Activated CD8-positive, alpha-beta memory T cell treated with anti-CD3 and anti-CD28 coated beads, Interleukin-2, amount 10 ng/mL, durations not matched to agents 7 days and 5 days (primary cell): ENCODE measurements around the gene NGEF. TPM values are rescaled to one million over a fixed set of nuclear protein-coding genes. Genes with fewer than 3 reads are reported as not detected.

Source experiments
- ATAC-seq: fragments of 150-1000 bp; cut with Tn5 transposase; one replicate; pipeline ENCODE4 v1.10.0; 2021; ENCODE audit warnings: moderate library complexity
- CTCF ChIA-PET: fragments of 350-600 bp; sonication (Branson Sonifier 250); formaldehyde crosslinking; loops from one replicate; lab custom pipeline; 2021; ENCODE audit warnings: antibody characterized with exemption; lab: Charles Lee
- DNase-seq: peaks from one replicate; pipeline ENCODE4 v3.0.0-alpha.2; 2020
- H3K27ac Mint-ChIP-seq: one replicate; pipeline ENCODE4 v1.8.0; 2021; ENCODE audit warnings: mild to moderate bottlenecking, mixed read lengths
- H3K27me3 Mint-ChIP-seq: one replicate; pipeline ENCODE4 v1.8.0; 2021; ENCODE audit warnings: mixed read lengths
- H3K36me3 Mint-ChIP-seq: one replicate; pipeline ENCODE4 v1.8.0; 2021; ENCODE audit warnings: mild to moderate bottlenecking, mixed read lengths
- H3K4me1 Mint-ChIP-seq: one replicate; pipeline ENCODE4 v1.8.0; 2021; ENCODE audit warnings: mixed read lengths
- H3K4me3 Mint-ChIP-seq: one replicate; pipeline ENCODE4 v1.8.0; 2021; ENCODE audit warnings: mild to moderate bottlenecking, moderate library complexity, mixed read lengths
- H3K9me3 Mint-ChIP-seq: one replicate; pipeline ENCODE4 v1.8.0; 2022; ENCODE audit warnings: low read depth, mixed read lengths
- total RNA-seq, 2 experiments: library from RNA; stranded (reverse); gene quantifications; one replicate each; pipeline ENCODE4 v1.2.3, GENCODE V29; 2021

Gene NGEF
- total RNA-seq, 2 experiments from 2014 or later: not detected

DNA sequence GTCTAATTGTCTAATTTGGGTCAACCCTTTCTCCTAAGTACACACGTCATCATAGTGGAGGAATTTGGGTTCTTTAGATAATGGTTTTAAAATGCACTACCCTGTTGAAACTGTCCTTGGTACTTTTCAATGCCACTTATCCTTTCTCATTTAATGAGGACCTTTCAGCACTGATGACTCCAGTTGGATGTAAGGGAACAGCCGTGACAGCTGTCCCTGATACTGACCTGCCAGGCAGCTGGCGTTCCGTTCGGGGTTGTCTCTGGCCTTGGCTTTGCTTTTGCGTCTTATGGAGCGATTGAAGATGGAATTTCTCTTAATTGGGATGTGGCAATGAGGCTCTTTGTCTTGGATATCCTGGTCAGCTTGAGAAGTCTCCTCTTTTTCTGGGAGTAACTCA, 38.7 kb downstream of the NGEF start:
- no peak for DNase-seq
- Mint-ChIP-seq H3K36me3 (no peaks in the 10 kb centered on the region), H3K4me1 (no peaks in the 10 kb centered on the region), H3K4me3 (no peak overlapping the region), H3K27ac (no peak overlapping the region), H3K9me3 (no peaks in the 10 kb centered on the region), H3K27me3 (peaks cover 12% of the 10 kb centered on the region)
- ATAC-seq: no peak
- CTCF ChIA-PET: interaction anchor here (0.6 to 1.8 kb wide), 2 partner anchors 10 to 295 kb away, joined by 3 read pairs; no protein-coding TSS in a partner anchor

- no peaks in the 10 kb centered on the region for H3K4me1 Mint-ChIP-seq
- CTCF ChIA-PET: interaction anchor here (0.6 to 1.8 kb wide), 3 partner anchors 11 to 295 kb away, joined by 3 read pairs; no protein-coding TSS in a partner anchor
Observed at GRCh38 chr2:232973796-232974195, 39.3 kb downstream of the NGEF start.

DNA sequence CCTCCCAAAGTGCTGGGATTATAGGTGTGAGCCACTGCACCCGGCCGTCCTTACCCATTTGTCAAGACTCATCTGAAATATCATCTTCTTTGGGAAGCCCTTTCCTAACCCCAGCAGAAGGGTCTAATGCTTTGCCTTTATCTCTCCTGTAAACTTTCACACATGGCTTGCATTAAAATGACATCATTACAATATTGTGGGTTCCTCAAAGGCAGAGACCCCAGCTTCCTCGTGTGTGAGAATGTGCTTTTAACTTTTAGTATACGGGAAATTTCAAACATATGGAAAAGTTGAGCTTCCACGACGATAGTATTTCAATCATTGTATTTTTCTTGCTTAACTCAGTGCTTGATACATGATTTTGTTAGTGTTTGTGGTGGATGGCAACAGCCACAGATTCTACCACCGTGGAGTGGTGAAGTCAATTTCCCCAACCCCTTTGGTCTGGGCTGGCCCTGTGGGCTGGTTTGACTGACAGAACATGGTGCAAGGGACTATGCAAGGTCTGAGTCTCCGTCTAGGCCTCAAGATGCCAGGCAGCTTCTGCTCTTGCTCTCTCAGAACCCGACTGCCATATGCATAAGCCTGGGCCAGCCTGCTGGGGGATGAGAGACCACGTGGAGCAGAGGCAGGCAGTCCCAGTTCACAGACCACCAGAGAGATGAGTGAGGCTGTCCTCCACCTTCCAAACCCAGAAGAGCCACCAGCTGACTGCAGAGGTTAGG, 39.9 kb downstream of the NGEF start:
- CTCF ChIA-PET: interaction anchor here (0.6 to 1.8 kb wide), 2 partner anchors 11 to 34 kb away, joined by 3 read pairs; no protein-coding TSS in a partner anchor
- Mint-ChIP-seq H3K27me3 (peaks cover 12% of the 10 kb centered on the region), H3K9me3 (no peaks in the 10 kb centered on the region), H3K27ac (no peak overlapping the region), H3K4me3 (no peak overlapping the region), H3K36me3 (no peaks in the 10 kb centered on the region), H3K4me1 (no peaks in the 10 kb centered on the region)
- ATAC-seq (no peak), DNase-seq (no peak)

More at GRCh38 chr2:232973796-232974195, 39.3 kb downstream of the NGEF start:
- Mint-ChIP-seq H3K27me3 (peaks cover 12% of the 10 kb centered on the region), H3K27ac (no peak overlapping the region), H3K9me3 (no peaks in the 10 kb centered on the region), H3K4me3 (no peak overlapping the region), H3K36me3 (no peaks in the 10 kb centered on the region)
- DNase-seq (no peak), ATAC-seq (no peak)

GRCh38 chr2:232971744-232972143, 41.3 kb downstream of the NGEF start:
- DNase-seq (no peak), ATAC-seq (no peak)
- Mint-ChIP-seq H3K27ac (no peak overlapping the region), H3K9me3 (no peaks in the 10 kb centered on the region), H3K36me3 (no peaks in the 10 kb centered on the region), H3K4me3 (no peak overlapping the region), H3K4me1 (no peaks in the 10 kb centered on the region), H3K27me3 (peaks cover 12% of the 10 kb centered on the region)
- CTCF ChIA-PET: interaction anchor here (1.0 kb wide), 1 partner anchor 118 kb away, joined by 3 read pairs; no protein-coding TSS in a partner anchor

GRCh38 chr2:232970051-232970450, 43.0 kb downstream of the NGEF start:
- Mint-ChIP-seq H3K36me3 (no peaks in the 10 kb centered on the region), H3K9me3 (no peaks in the 10 kb centered on the region), H3K27ac (no peak overlapping the region), H3K27me3 (peaks cover 13% of the 10 kb centered on the region), H3K4me1 (no peaks in the 10 kb centered on the region), H3K4me3 (no peak overlapping the region)
- DNase-seq (no peak), ATAC-seq (no peak)
- CTCF ChIA-PET: no interaction called here

DNA sequence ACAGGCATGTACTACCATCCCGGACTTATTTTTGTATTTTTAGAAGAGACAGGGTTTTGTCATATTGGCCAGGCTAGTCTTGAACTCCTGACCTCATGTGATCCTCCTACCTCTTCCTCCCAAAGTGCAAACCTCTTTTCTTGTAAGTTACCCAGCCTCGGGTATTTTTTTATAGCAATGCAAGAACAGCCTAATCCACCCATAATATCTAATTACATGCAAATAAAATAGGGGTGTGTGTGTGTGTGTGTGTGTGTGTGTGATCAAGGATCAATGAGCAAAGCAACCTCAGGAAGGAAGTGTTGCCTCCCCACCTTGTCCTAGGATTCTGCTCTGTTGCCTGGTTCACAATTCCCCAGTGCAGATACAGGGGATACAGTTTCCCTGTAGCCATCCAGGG, 45.6 kb downstream of the NGEF start:
- ATAC-seq (no peak), DNase-seq (no peak)
- H3K27me3 Mint-ChIP-seq: peaks cover 17% of the 10 kb centered on the region
- no peak overlapping the region for H3K27ac Mint-ChIP-seq
- no peak overlapping the region for H3K4me3 Mint-ChIP-seq
- H3K9me3 Mint-ChIP-seq: no peaks in the 10 kb centered on the region
- no peaks in the 10 kb centered on the region for H3K36me3 Mint-ChIP-seq
- H3K4me1 Mint-ChIP-seq: no peaks in the 10 kb centered on the region
- CTCF ChIA-PET: interaction anchor here (0.7 kb wide), 1 partner anchor 53 kb away, joined by 3 read pairs; no protein-coding TSS in a partner anchor

- CTCF ChIA-PET: no interaction called here
- no peaks in the 10 kb centered on the region for H3K4me1 Mint-ChIP-seq
- DNase-seq: no peak
Observed at GRCh38 chr2:232966122-232966521, 46.9 kb downstream of the NGEF start.

DNA sequence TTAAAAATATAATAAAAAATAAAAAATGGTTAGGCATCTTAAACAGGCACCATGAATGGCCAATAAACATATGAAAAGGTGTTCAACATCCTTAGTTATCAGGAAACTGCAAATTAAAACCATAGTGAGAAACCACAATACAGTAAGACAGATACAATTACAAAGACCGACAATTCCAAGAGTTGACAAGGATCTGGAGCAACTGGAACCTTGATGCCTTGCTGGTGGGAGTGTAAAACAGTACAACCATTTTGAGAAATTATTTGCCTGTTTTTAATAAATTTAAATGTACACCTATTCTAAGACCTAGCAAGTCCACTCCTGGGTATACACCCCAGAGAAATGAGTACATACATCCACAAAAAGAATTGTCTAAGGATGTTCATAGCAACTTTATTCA, 49.1 kb downstream of the NGEF start:
- ATAC-seq: no peak
- H3K27ac Mint-ChIP-seq: no peak overlapping the region
- H3K27me3 Mint-ChIP-seq: peaks cover 13% of the 10 kb centered on the region
- no peak overlapping the region for H3K4me3 Mint-ChIP-seq
- no peaks in the 10 kb centered on the region for H3K36me3 Mint-ChIP-seq
- no peaks in the 10 kb centered on the region for H3K9me3 Mint-ChIP-seq
- DNase-seq: no peak
- no peaks in the 10 kb centered on the region for H3K4me1 Mint-ChIP-seq
- CTCF ChIA-PET: no interaction called here

More at GRCh38 chr2:232966122-232966521, 46.9 kb downstream of the NGEF start:
- ATAC-seq: no peak
- H3K4me3 Mint-ChIP-seq: no peak overlapping the region
- H3K36me3 Mint-ChIP-seq: no peaks in the 10 kb centered on the region
- no peak overlapping the region for H3K27ac Mint-ChIP-seq
- H3K27me3 Mint-ChIP-seq: peaks cover 17% of the 10 kb centered on the region
- H3K9me3 Mint-ChIP-seq: no peaks in the 10 kb centered on the region

DNA sequence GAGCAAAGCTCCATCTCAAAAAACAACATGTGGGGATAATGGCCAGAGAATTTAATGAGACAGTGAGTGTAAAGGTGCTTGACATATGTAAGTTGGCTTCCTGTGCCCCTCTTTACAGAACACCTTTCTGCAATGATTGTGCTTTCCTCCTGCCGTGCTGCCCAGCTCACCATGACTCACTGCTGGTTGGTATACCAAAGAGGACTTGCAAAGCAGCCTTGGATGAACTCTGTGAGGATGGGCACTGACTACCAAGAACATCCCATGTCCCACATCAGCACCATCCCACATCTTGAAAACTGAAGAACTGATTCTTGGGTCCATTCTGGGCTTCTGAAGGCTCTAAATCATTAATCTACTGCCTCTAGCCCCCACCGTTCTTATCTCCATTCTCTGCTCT, 52.2 kb downstream of the NGEF start:
- Mint-ChIP-seq H3K27ac (no peak overlapping the region), H3K27me3 (peaks cover 16% of the 10 kb centered on the region), H3K4me1 (no peaks in the 10 kb centered on the region), H3K4me3 (no peak overlapping the region), H3K9me3 (no peaks in the 10 kb centered on the region), H3K36me3 (no peaks in the 10 kb centered on the region)
- DNase-seq (no peak), ATAC-seq (no peak)
- CTCF ChIA-PET: no interaction called here

- H3K9me3 Mint-ChIP-seq: no peaks in the 10 kb centered on the region
- H3K4me3 Mint-ChIP-seq: no peak overlapping the region
- H3K27me3 Mint-ChIP-seq: peaks cover 14% of the 10 kb centered on the region
- CTCF ChIA-PET: no interaction called here
- H3K27ac Mint-ChIP-seq: no peak overlapping the region
- DNase-seq (no peak), ATAC-seq (no peak)
- no peaks in the 10 kb centered on the region for H3K4me1 Mint-ChIP-seq
- H3K36me3 Mint-ChIP-seq: no peaks in the 10 kb centered on the region
Observed at GRCh38 chr2:232959139-232959538, 53.9 kb downstream of the NGEF start.

GRCh38 chr2:232957657-232958090, 55.4 kb downstream of the NGEF start:
- no peaks in the 10 kb centered on the region for H3K4me1 Mint-ChIP-seq

GRCh38 chr2:232955856-232956255, 57.2 kb downstream of the NGEF start:
- DNase-seq: no peak
- Mint-ChIP-seq H3K27me3 (peaks cover 21% of the 10 kb centered on the region), H3K36me3 (no peaks in the 10 kb centered on the region), H3K9me3 (no peaks in the 10 kb centered on the region), H3K4me1 (no peaks in the 10 kb centered on the region), H3K27ac (no peak overlapping the region), H3K4me3 (no peak overlapping the region)
- CTCF ChIA-PET: no interaction called here
- no peak for ATAC-seq

More at GRCh38 chr2:232957657-232958090, 55.4 kb downstream of the NGEF start:
- Mint-ChIP-seq H3K36me3 (no peaks in the 10 kb centered on the region), H3K27me3 (peaks cover 15% of the 10 kb centered on the region), H3K27ac (no peak overlapping the region), H3K9me3 (no peaks in the 10 kb centered on the region), H3K4me3 (no peak overlapping the region)
- ATAC-seq (no peak), DNase-seq (no peak)
- CTCF ChIA-PET: no interaction called here

DNA sequence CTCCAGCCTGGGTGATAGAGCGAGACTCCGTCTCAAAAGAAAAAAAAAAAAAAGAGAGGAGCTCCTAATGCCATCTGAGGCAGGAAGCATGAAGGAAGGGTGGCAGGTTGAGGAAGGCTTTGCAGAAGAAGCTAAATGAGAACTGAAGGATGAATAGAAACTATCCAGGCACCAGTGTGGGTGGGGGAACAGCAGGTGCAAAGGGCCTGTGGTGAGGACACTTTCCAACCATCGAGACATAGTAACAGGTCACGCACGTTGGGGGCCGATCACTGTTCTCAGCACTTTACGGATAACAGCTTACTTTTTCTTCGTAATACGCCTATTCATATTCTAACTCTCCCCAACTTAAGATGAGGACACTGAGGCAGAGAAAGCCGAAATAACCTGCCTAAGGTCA, 58.4 kb downstream of the NGEF start:
- Mint-ChIP-seq H3K27ac (no peak overlapping the region), H3K4me1 (no peaks in the 10 kb centered on the region), H3K27me3 (peaks cover 21% of the 10 kb centered on the region), H3K4me3 (no peak overlapping the region), H3K36me3 (no peaks in the 10 kb centered on the region), H3K9me3 (no peaks in the 10 kb centered on the region)
- CTCF ChIA-PET: no interaction called here
- no peak for ATAC-seq
- DNase-seq: no peak

DNA sequence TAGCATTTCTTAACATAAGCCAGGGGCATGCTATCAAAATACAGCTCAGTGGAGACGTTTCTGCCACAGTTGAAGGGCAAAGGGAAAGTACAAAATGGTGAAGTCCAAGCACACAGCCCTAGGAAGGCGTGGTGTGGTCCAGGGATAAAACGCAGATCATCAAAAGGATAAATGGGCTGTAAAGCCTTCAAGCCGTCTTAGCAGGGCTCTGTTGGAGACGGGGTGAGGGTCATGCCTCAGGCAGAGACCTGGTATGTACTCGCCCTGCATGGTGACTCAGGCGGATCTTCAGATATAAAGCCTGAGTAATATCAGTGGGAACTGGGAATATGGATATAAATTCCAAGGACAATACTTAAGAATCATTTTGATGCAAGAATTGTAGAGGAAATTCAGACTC, 61.2 kb downstream of the NGEF start:
- Mint-ChIP-seq H3K4me1 (no peaks in the 10 kb centered on the region), H3K27me3 (peaks cover 20% of the 10 kb centered on the region), H3K27ac (no peak overlapping the region), H3K9me3 (no peaks in the 10 kb centered on the region), H3K36me3 (no peaks in the 10 kb centered on the region), H3K4me3 (no peak overlapping the region)
- CTCF ChIA-PET: no interaction called here
- DNase-seq (no peak), ATAC-seq (no peak)
